ENCODE data around the gene UBL3. TPM values are rescaled to one million over a fixed set of nuclear protein-coding genes. Genes with fewer than 3 reads are reported as not detected.
A peak's percentile ranks its signal among the peaks of the same experiment; 100 is the strongest.

Gene UBL3
- 22.6 TPM for total RNA-seq
- long read RNA-seq, full-length matches to known transcripts, result 68 of 70 reads
- long read RNA-seq, partial matches to known transcripts, result 1 of 70 reads
- long read RNA-seq, other reads (novel, unspliced or antisense), result 1 of 70 reads

- peak; percentile 97 for DNase-seq
- peak; percentile 96 for ATAC-seq
- intact Hi-C loops (cut with micrococcal nuclease), result no loop called here
These were observed at the start of gene UBL3 for GRCh38 chr13:29850213-29850898. Gene UBL3 (minus strand): TSS chr13:29850617. CDS start chr13:29849538, 1,079 bp downstream.

GRCh38 chr13:29897102-29897501 is 46.7 kb upstream of the UBL3 start:
- intact Hi-C loops (cut with micrococcal nuclease), result no loop called here
- DNase-seq (no peak), ATAC-seq (no peak)

GRCh38 chr13:29893438-29893837 is 43.0 kb upstream of the UBL3 start:
- DNase-seq (no peak), ATAC-seq (no peak)
- intact Hi-C loops (cut with micrococcal nuclease), result no loop called here

- ATAC-seq (no peak), DNase-seq (no peak)
- intact Hi-C loops (cut with micrococcal nuclease), result no loop called here
These were observed 41.7 kb upstream of the UBL3 start for GRCh38 chr13:29892151-29892550.

- DNase-seq (no peak), ATAC-seq (no peak)
- intact Hi-C loops (cut with micrococcal nuclease), result no loop called here
These were observed 38.7 kb upstream of the UBL3 start for GRCh38 chr13:29889111-29889510.

- no peak for DNase-seq
- intact Hi-C loops (cut with micrococcal nuclease), result no loop called here
- ATAC-seq, result no peak
These were observed 37.9 kb upstream of the UBL3 start for GRCh38 chr13:29888306-29888705.

- no peak for ATAC-seq
- DNase-seq, result no peak
- intact Hi-C loops (cut with micrococcal nuclease), result no loop called here
These were observed 37.3 kb upstream of the UBL3 start for GRCh38 chr13:29887686-29888085.

GRCh38 chr13:29887030-29887557 is 36.7 kb upstream of the UBL3 start:
- intact Hi-C loops (cut with micrococcal nuclease), result no loop called here
- no peak for ATAC-seq
- no peak for DNase-seq

- intact Hi-C loops (cut with micrococcal nuclease), result no loop called here
- ATAC-seq, result no peak
- no peak for DNase-seq
These were observed 36.0 kb upstream of the UBL3 start for GRCh38 chr13:29886446-29886845.

- DNase-seq (no peak), ATAC-seq (no peak)
- intact Hi-C loops (cut with micrococcal nuclease), result no loop called here
These were observed 35.6 kb upstream of the UBL3 start for GRCh38 chr13:29885989-29886388.

GRCh38 chr13:29884671-29885430 is 34.4 kb upstream of the UBL3 start:
- intact Hi-C loops (cut with micrococcal nuclease), result no loop called here
- ATAC-seq, result no peak
- no peak for DNase-seq

GRCh38 chr13:29883941-29884518 is 33.6 kb upstream of the UBL3 start:
- intact Hi-C loops (cut with micrococcal nuclease), result no loop called here
- ATAC-seq (peak; percentile 70), DNase-seq (no peak)

GRCh38 chr13:29882076-29882475 is 31.7 kb upstream of the UBL3 start:
- no peak for ATAC-seq
- no peak for DNase-seq
- intact Hi-C loops (cut with micrococcal nuclease), result no loop called here

- intact Hi-C loops (cut with micrococcal nuclease), result no loop called here
These were observed 27.7 kb upstream of the UBL3 start for GRCh38 chr13:29878101-29878500.

GRCh38 chr13:29877456-29878078 is 27.1 kb upstream of the UBL3 start:
- ATAC-seq, result peak; percentile 50
- intact Hi-C loops (cut with micrococcal nuclease), result no loop called here
- no peak for DNase-seq

More at GRCh38 chr13:29878101-29878500, 27.7 kb upstream of the UBL3 start:
- DNase-seq (no peak), ATAC-seq (no peak)

- intact Hi-C loops (cut with micrococcal nuclease), result no loop called here
- DNase-seq (no peak), ATAC-seq (no peak)
These were observed 25.2 kb upstream of the UBL3 start for GRCh38 chr13:29875646-29876045.

GRCh38 chr13:29868581-29868980 is 18.2 kb upstream of the UBL3 start:
- intact Hi-C loops (cut with micrococcal nuclease), result no loop called here
- DNase-seq (no peak), ATAC-seq (peak; percentile 41)

- DNase-seq, result no peak
- intact Hi-C loops (cut with micrococcal nuclease), result no loop called here
- no peak for ATAC-seq
These were observed 15.5 kb upstream of the UBL3 start for GRCh38 chr13:29865934-29866333.

GRCh38 chr13:29861694-29862110 is 11.3 kb upstream of the UBL3 start:
- intact Hi-C loops (cut with micrococcal nuclease), result no loop called here
- ATAC-seq, result no peak
- no peak for DNase-seq

GRCh38 chr13:29859971-29860370 is 9.6 kb upstream of the UBL3 start:
- DNase-seq, result no peak
- intact Hi-C loops (cut with micrococcal nuclease), result no loop called here
- ATAC-seq, result no peak

Data from left ventricle myocardium superior (tissue), 1 donor.